Measurements from ENCODE around the gene GBE1. TPM values are rescaled to one million over a fixed set of nuclear protein-coding genes. Genes with fewer than 3 reads are reported as not detected.

GBE1 gene
- total and polyA plus RNA-seq, 10 of the 15 experiments (the other 5 are each of a cell fraction or from before 2014, with no cell fraction given) = 21.4 to 62.2 (median 41.5) TPM

- TF ChIP-seq CHD2 (IDR thresholded peaks at IDR 0.05; ENCODE audit: borderline replicate concordance, low read depth, low read length) (no peak), CHD1 (IDR thresholded peaks at IDR 0.05; ENCODE audit: low read depth, low read length) (no peak), ZNF384 (IDR thresholded peaks at IDR 0.05; ENCODE audit: borderline replicate concordance, low read depth, low read length) (no peak), EP300 (IDR thresholded peaks at IDR 0.05; ENCODE audit: borderline replicate concordance in 1 of 2, control insufficient read depth in 1 of 2, low read depth in 2 of 2, low read length in 2 of 2) (no peak), SREBF2 (IDR thresholded peaks at IDR 0.05; ENCODE audit: low read length) (no peak), TCF7 (IDR thresholded peaks at IDR 0.05; ENCODE audit: borderline replicate concordance) (no peak), EZH2 (IDR thresholded peaks at IDR 0.05; ENCODE audit: borderline replicate concordance, control insufficient read depth, low read depth, low read length) (no peak), MXI1 (IDR thresholded peaks at IDR 0.05; ENCODE audit: low read depth, low read length) (no peak), TBL1XR1 (IDR thresholded peaks at IDR 0.05; ENCODE audit: low read depth, low read length) (no peak), HDAC2 (IDR thresholded peaks at IDR 0.05) (no peak), MEF2B (IDR thresholded peaks at IDR 0.05; ENCODE audit: partially characterized antibody, poor library complexity, severe bottlenecking) (no peak), FOXK2 (IDR thresholded peaks at IDR 0.05) (no peak), ESRRA (IDR thresholded peaks at IDR 0.05; ENCODE audit: low read length) (no peak), STAT3 (IDR thresholded peaks at IDR 0.05; ENCODE audit: low read depth, low read length) (no peak), CBFB (IDR thresholded peaks at IDR 0.05; ENCODE audit: low read depth) (no peak), SREBF1 (IDR thresholded peaks at IDR 0.05; ENCODE audit: low read length) (no peak), FOXM1 (IDR thresholded peaks at IDR 0.05; ENCODE audit: low read depth, low read length) (peak; percentile 86; the same call in 1 of the 2 replicates)
- TF ChIP-seq, protein P1, sequence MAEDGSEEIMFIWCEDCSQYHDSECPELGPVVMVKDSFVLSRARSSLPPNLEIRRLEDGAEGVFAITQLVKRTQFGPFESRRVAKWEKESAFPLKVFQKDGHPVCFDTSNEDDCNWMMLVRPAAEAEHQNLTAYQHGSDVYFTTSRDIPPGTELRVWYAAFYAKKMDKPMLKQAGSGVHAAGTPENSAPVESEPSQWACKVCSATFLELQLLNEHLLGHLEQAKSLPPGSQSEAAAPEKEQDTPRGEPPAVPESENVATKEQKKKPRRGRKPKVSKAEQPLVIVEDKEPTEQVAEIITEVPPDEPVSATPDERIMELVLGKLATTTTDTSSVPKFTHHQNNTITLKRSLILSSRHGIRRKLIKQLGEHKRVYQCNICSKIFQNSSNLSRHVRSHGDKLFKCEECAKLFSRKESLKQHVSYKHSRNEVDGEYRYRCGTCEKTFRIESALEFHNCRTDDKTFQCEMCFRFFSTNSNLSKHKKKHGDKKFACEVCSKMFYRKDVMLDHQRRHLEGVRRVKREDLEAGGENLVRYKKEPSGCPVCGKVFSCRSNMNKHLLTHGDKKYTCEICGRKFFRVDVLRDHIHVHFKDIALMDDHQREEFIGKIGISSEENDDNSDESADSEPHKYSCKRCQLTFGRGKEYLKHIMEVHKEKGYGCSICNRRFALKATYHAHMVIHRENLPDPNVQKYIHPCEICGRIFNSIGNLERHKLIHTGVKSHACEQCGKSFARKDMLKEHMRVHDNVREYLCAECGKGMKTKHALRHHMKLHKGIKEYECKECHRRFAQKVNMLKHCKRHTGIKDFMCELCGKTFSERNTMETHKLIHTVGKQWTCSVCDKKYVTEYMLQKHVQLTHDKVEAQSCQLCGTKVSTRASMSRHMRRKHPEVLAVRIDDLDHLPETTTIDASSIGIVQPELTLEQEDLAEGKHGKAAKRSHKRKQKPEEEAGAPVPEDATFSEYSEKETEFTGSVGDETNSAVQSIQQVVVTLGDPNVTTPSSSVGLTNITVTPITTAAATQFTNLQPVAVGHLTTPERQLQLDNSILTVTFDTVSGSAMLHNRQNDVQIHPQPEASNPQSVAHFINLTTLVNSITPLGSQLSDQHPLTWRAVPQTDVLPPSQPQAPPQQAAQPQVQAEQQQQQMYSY (CRISPR knock-in tag; IDR thresholded peaks at IDR 0.05) = no peak
- TF ChIP-seq, protein P2, sequence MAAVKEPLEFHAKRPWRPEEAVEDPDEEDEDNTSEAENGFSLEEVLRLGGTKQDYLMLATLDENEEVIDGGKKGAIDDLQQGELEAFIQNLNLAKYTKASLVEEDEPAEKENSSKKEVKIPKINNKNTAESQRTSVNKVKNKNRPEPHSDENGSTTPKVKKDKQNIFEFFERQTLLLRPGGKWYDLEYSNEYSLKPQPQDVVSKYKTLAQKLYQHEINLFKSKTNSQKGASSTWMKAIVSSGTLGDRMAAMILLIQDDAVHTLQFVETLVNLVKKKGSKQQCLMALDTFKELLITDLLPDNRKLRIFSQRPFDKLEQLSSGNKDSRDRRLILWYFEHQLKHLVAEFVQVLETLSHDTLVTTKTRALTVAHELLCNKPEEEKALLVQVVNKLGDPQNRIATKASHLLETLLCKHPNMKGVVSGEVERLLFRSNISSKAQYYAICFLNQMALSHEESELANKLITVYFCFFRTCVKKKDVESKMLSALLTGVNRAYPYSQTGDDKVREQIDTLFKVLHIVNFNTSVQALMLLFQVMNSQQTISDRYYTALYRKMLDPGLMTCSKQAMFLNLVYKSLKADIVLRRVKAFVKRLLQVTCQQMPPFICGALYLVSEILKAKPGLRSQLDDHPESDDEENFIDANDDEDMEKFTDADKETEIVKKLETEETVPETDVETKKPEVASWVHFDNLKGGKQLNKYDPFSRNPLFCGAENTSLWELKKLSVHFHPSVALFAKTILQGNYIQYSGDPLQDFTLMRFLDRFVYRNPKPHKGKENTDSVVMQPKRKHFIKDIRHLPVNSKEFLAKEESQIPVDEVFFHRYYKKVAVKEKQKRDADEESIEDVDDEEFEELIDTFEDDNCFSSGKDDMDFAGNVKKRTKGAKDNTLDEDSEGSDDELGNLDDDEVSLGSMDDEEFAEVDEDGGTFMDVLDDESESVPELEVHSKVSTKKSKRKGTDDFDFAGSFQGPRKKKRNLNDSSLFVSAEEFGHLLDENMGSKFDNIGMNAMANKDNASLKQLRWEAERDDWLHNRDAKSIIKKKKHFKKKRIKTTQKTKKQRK (IDR thresholded peaks at IDR 0.05; ENCODE audit: low read depth, low read length) = no peak
- TF ChIP-seq, protein P3, sequence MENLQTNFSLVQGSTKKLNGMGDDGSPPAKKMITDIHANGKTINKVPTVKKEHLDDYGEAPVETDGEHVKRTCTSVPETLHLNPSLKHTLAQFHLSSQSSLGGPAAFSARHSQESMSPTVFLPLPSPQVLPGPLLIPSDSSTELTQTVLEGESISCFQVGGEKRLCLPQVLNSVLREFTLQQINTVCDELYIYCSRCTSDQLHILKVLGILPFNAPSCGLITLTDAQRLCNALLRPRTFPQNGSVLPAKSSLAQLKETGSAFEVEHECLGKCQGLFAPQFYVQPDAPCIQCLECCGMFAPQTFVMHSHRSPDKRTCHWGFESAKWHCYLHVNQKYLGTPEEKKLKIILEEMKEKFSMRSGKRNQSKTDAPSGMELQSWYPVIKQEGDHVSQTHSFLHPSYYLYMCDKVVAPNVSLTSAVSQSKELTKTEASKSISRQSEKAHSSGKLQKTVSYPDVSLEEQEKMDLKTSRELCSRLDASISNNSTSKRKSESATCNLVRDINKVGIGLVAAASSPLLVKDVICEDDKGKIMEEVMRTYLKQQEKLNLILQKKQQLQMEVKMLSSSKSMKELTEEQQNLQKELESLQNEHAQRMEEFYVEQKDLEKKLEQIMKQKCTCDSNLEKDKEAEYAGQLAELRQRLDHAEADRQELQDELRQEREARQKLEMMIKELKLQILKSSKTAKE (IDR thresholded peaks at IDR 0.05; ENCODE audit: low read depth, poor library complexity, severe bottlenecking) = no peak
Measured at GRCh38 chr3:81778678-81779182, 17.3 kb upstream of the GBE1 start (continued).
